H1 (cell line): ENCODE data around the gene BCAR3. TPM values are rescaled to one million over a fixed set of nuclear protein-coding genes. Genes with fewer than 3 reads are reported as not detected.

Experiments used
- CTCF ChIA-PET: fragments of 300-600 bp; sonication (Branson Sonifier 250); formaldehyde crosslinking; loops from one replicate; lab custom pipeline; 2021; ENCODE audit not compliant: partially characterized antibody; lab: Charles Lee
- POLR2A ChIA-PET: fragments of 300-600 bp; sonication (Branson Sonifier 250); formaldehyde crosslinking; loops from one replicate; lab custom pipeline; 2021; ENCODE audit warnings: inconsistent platforms; ENCODE audit not compliant: partially characterized antibody; lab: Charles Lee
- DNase-seq, 2 experiments: peaks; one replicate each; pipeline versions ENCODE4 v3.0.0 to v3.0.0-alpha.2; 2010 to 2022; ENCODE audit warnings: low spot score in 2 of 2, low read depth in 1 of 2, mixed read lengths in 1 of 2
- FAIRE-seq: peaks from 2 replicates; lab custom pipeline; 2011; peaks lifted over from hg19 to GRCh38; lab: Jason Lieb, UNC
- H2AFZ ChIP-seq: 2 replicates; pipeline ENCODE4 v1.8.1; 2012; ENCODE audit warnings: low read length, inconsistent platforms
- H2AK5ac ChIP-seq: 2 replicates; pipeline ENCODE4 v1.6.1; 2013; ENCODE audit warnings: low read depth, low read length
- H2BK120ac ChIP-seq: replicated peaks from 2 replicates; pipeline ENCODE3; 2013; ENCODE audit warnings: low read depth, low read length, inconsistent platforms
- H2BK12ac ChIP-seq: 2 replicates; pipeline ENCODE4 v1.6.1; 2013; ENCODE audit warnings: low read depth, low read length
- H2BK15ac ChIP-seq: 2 replicates; pipeline ENCODE4 v1.6.1; 2013; ENCODE audit warnings: low read length
- H2BK20ac ChIP-seq: 2 replicates; pipeline ENCODE4 v1.6.1; 2013; ENCODE audit warnings: low read length
- H2BK5ac ChIP-seq: 2 replicates; pipeline ENCODE4 v1.6.1; 2013; ENCODE audit warnings: low read depth, low read length
- H3K14ac ChIP-seq: 2 replicates; pipeline ENCODE4 v1.6.1; 2013; ENCODE audit warnings: inconsistent platforms; ENCODE audit not compliant: insufficient read length
- H3K18ac ChIP-seq: 2 replicates; pipeline ENCODE4 v1.6.1; 2013; ENCODE audit warnings: low read length; ENCODE audit errors: extremely low read depth
- H3K23ac ChIP-seq: 2 replicates; pipeline ENCODE4 v1.6.1; 2013; ENCODE audit warnings: inconsistent platforms; ENCODE audit not compliant: insufficient read length
- H3K23me2 ChIP-seq: 2 replicates; pipeline ENCODE4 v1.6.1; 2013; ENCODE audit warnings: low read depth, low read length
- H3K27ac ChIP-seq: 2 replicates; pipeline ENCODE4 v1.6.1; 2011; ENCODE audit warnings: low read depth, low read length, inconsistent platforms
- H3K27me3 ChIP-seq, 4 experiments: replicated peaks in 1 of 4; 1 replicate in 1 of 4; 2 replicates in 3 of 4; pipeline versions ENCODE4 v1.6.1 to v1.8.1; 2011 to 2013; ENCODE audit warnings: low read length in 3 of 4, mild to moderate bottlenecking in 3 of 4, inconsistent platforms in 2 of 4, mixed read lengths in 2 of 4, moderate library complexity in 1 of 4; ENCODE audit not compliant: control insufficient read depth in 3 of 4, insufficient read depth in 3 of 4; ENCODE audit errors: extremely low read depth in 1 of 4
- H3K36me3 ChIP-seq, 4 experiments: 2 replicates each; pipeline versions ENCODE4 v1.6.1 to v1.8.1; 2011 to 2013; ENCODE audit warnings: mild to moderate bottlenecking in 4 of 4, low read length in 3 of 4, moderate library complexity in 2 of 4, control low read depth in 1 of 4, inconsistent platforms in 1 of 4; ENCODE audit not compliant: insufficient read depth in 4 of 4, control insufficient read depth in 2 of 4
- H3K4ac ChIP-seq: replicated peaks from 2 replicates; pipeline ENCODE3; 2013; ENCODE audit warnings: low read length, low read depth, mixed read lengths, inconsistent platforms; ENCODE audit not compliant: insufficient read length
- H3K4me1 ChIP-seq, 4 experiments: replicated peaks in 1 of 4; 1 replicate in 1 of 4; 2 replicates in 3 of 4; pipeline versions ENCODE4 v1.6.1 to v1.8.1; 2011 to 2013; ENCODE audit warnings: low read length in 3 of 4, inconsistent platforms in 2 of 4, mixed read lengths in 1 of 4; ENCODE audit not compliant: insufficient read depth in 4 of 4, control insufficient read depth in 3 of 4
- H3K4me2 ChIP-seq, 2 experiments: 2 replicates each; pipeline versions ENCODE4 v1.6.1 to v1.8.1; 2011 to 2013; ENCODE audit warnings: low read depth in 2 of 2, low read length in 2 of 2, control low read depth in 1 of 2, inconsistent platforms in 1 of 2, mild to moderate bottlenecking in 1 of 2; ENCODE audit not compliant: insufficient read depth in 1 of 2
- H3K4me3 ChIP-seq, 4 experiments: fragments of 200-600, 300-600 bp in 1 of 4; sonication (generic), shearing (Covaris generic), sonication (Bioruptor Twin) in 1 of 4; 2 replicates each; pipeline versions ENCODE4 v1.5.1 to v1.8.1; 2011 to 2016; ENCODE audit warnings: low read length in 4 of 4, low read depth in 3 of 4, control low read depth in 2 of 4, inconsistent platforms in 2 of 4, mild to moderate bottlenecking in 2 of 4, mixed read lengths in 1 of 4, moderate library complexity in 1 of 4; ENCODE audit not compliant: insufficient read depth in 2 of 4; ENCODE audit errors: extremely low read depth in 1 of 4
- H3K56ac ChIP-seq: replicated peaks from 2 replicates; pipeline ENCODE3; 2013; ENCODE audit warnings: low read depth, mild to moderate bottlenecking, mixed read lengths, low read length, inconsistent platforms; ENCODE audit not compliant: insufficient read length
- H3K79me1 ChIP-seq: 2 replicates; pipeline ENCODE4 v1.6.1; 2013; ENCODE audit warnings: low read depth, low read length, control low read depth
- H3K79me2 ChIP-seq, 2 experiments: 2 replicates each; pipeline versions ENCODE4 v1.6.1 to v1.8.1; 2012 to 2013; ENCODE audit warnings: low read length in 2 of 2, mild to moderate bottlenecking in 2 of 2, inconsistent platforms in 1 of 2; ENCODE audit not compliant: insufficient read depth in 2 of 2, control insufficient read depth in 1 of 2
- H3K9ac ChIP-seq, 4 experiments: replicated peaks in 1 of 4; 1 replicate in 1 of 4; 2 replicates in 3 of 4; pipeline versions ENCODE4 v1.6.1 to v1.8.1; 2011 to 2013; ENCODE audit warnings: low read depth in 3 of 4, low read length in 3 of 4, control low read depth in 2 of 4, mild to moderate bottlenecking in 2 of 4, moderate library complexity in 2 of 4, inconsistent platforms in 1 of 4; ENCODE audit errors: extremely low read depth in 1 of 4
- H3K9me3 ChIP-seq, 2 experiments: 2 replicates each; pipeline versions ENCODE4 v1.6.1 to v1.8.1; 2012 to 2013; ENCODE audit warnings: mild to moderate bottlenecking in 2 of 2, moderate library complexity in 2 of 2, control low read depth in 1 of 2, inconsistent platforms in 1 of 2, low read depth in 1 of 2, low read length in 1 of 2, mixed read lengths in 1 of 2; ENCODE audit not compliant: insufficient read depth in 2 of 2
- H4K20me1 ChIP-seq, 2 experiments: replicated peaks in 1 of 2; 2 replicates each; pipeline versions ENCODE3 to v1.8.1; 2011 to 2013; ENCODE audit warnings: inconsistent platforms in 2 of 2, low read length in 2 of 2, mild to moderate bottlenecking in 1 of 2; ENCODE audit not compliant: insufficient read depth in 2 of 2, control insufficient read depth in 1 of 2
- H4K5ac ChIP-seq: 2 replicates; pipeline ENCODE4 v1.6.1; 2013; ENCODE audit warnings: low read length, low read depth, mixed read lengths, inconsistent platforms; ENCODE audit not compliant: insufficient read length
- H4K8ac ChIP-seq: 2 replicates; pipeline ENCODE4 v1.8.0; 2013; ENCODE audit warnings: mild to moderate bottlenecking, moderate library complexity, low read length, inconsistent platforms; ENCODE audit not compliant: insufficient read depth; ENCODE audit errors: extremely low read depth
- H4K91ac ChIP-seq: replicated peaks from 2 replicates; pipeline ENCODE3; 2013; ENCODE audit warnings: low read length, mixed read lengths, inconsistent platforms; ENCODE audit not compliant: insufficient read length
- BCL11A ChIP-seq, 2 experiments: IDR thresholded peaks; one replicate each; pipeline ENCODE4 v1.6.1; 2011; ENCODE audit warnings: low read depth in 2 of 2, low read length in 2 of 2, mild to moderate bottlenecking in 2 of 2
- CREB1 ChIP-seq: IDR thresholded peaks from 2 replicates; pipeline ENCODE4 v1.6.1; 2012; ENCODE audit warnings: inconsistent platforms
- CTBP2 ChIP-seq: IDR thresholded peaks from 2 replicates; pipeline ENCODE4 v1.7.0; 2011; ENCODE audit warnings: borderline replicate concordance, mild to moderate bottlenecking, moderate library complexity, mixed read lengths, low read length; ENCODE audit not compliant: insufficient read depth, insufficient read length
- E2F6 ChIP-seq: IDR thresholded peaks from 2 replicates; pipeline ENCODE4 v1.6.1; 2012; ENCODE audit warnings: inconsistent platforms
- EGR1 ChIP-seq: IDR thresholded peaks from 2 replicates; pipeline ENCODE4 v1.6.1; 2011; ENCODE audit warnings: low read depth, low read length, borderline replicate concordance
- EP300 ChIP-seq, 2 experiments: IDR thresholded peaks; 1 replicate in 1 of 2; 2 replicates in 1 of 2; pipeline ENCODE4 v1.6.1; 2011 to 2012; ENCODE audit warnings: low read depth in 2 of 2, low read length in 2 of 2, mild to moderate bottlenecking in 2 of 2, borderline replicate concordance in 1 of 2, inconsistent platforms in 1 of 2, moderate library complexity in 1 of 2
- EZH2 ChIP-seq: fragments of 200-600 bp; sonication (generic); IDR thresholded peaks from 2 replicates; pipeline ENCODE4 v1.7.1; 2012; ENCODE audit warnings: low read depth, mild to moderate bottlenecking, moderate library complexity, low read length, inconsistent platforms; ENCODE audit not compliant: severe bottlenecking
- JUN ChIP-seq: IDR thresholded peaks from 2 replicates; pipeline ENCODE4 v1.6.1; 2011; ENCODE audit warnings: low read depth, mild to moderate bottlenecking, improper control_type of control experiment, low read length
- NANOG ChIP-seq: IDR thresholded peaks from 2 replicates; pipeline ENCODE4 v1.6.1; 2011; ENCODE audit warnings: low read length, low read depth, mild to moderate bottlenecking, inconsistent platforms; ENCODE audit not compliant: insufficient read depth, poor library complexity, severe bottlenecking
- POU5F1 ChIP-seq: IDR thresholded peaks from 2 replicates; pipeline ENCODE4 v1.6.1; 2011; ENCODE audit warnings: low read depth, mild to moderate bottlenecking, low read length, moderate library complexity
- SP4 ChIP-seq: IDR thresholded peaks from 2 replicates; pipeline ENCODE4 v1.6.1; 2012; ENCODE audit warnings: low read length, inconsistent platforms
- SUZ12 ChIP-seq: fragments of 200-600 bp; sonication (generic); IDR thresholded peaks from 2 replicates; pipeline ENCODE4 v1.6.1; 2012; ENCODE audit warnings: mild to moderate bottlenecking, inconsistent platforms, low read length, moderate library complexity, mixed read lengths
- YY1 ChIP-seq: IDR thresholded peaks from 2 replicates; pipeline ENCODE4 v1.6.1; 2011; ENCODE audit warnings: low read depth, mild to moderate bottlenecking, low read length
- ZNF274 ChIP-seq: IDR thresholded peaks from 2 replicates; pipeline ENCODE4 v1.7.0; 2012; ENCODE audit warnings: low read length, borderline replicate concordance; ENCODE audit errors: extremely low read depth
- WGBS, 2 experiments: shearing (Covaris generic) in 1 of 2; methylation state at CpG; one replicate each; pipeline versions ENCODE4 v1.1.6 to v1.1.7; 2013 to 2015; ENCODE audit warnings: low lambda C conversion rate in 2 of 2, mixed read lengths in 2 of 2, inconsistent platforms in 1 of 2, low coverage in 1 of 2, missing lambda C conversion rate in 1 of 2; ENCODE audit not compliant: insufficient replicate concordance in 2 of 2, insufficient coverage in 1 of 2, insufficient read length in 1 of 2; ENCODE audit errors: extremely low coverage in 1 of 2, missing lambda C conversion rate in 1 of 2; 5-methylcytosine and 5-hydroxymethylcytosine counted together
- polyA plus RNA-seq, 7 experiments: library from polyadenylated mRNA; depleted of rRNA in 3 of 7; stranded (reverse) in 5 of 7; unstranded in 2 of 7; fragments of >200 nt in 5 of 7; fragments of 200-250 nt in 2 of 7; gene quantifications; 1 replicate in 5 of 7; 2 replicates in 1 of 7; 4 replicates in 1 of 7; pipeline versions ENCODE4 v1.2.1 to v1.2.3, GENCODE V29; 2011 to 2013; ENCODE audit warnings: missing spikeins in 2 of 7, mixed read lengths in 2 of 7
- total RNA-seq: library from RNA; stranded (reverse); fragmentation: NEBNext Ultra II Directional; extraction: Animal tissue kit (Norgen Biotek cat#: 25700); gene quantifications from 2 replicates; pipeline ENCODE4 v1.2.1, GENCODE V29; 2021

The BCAR3 gene
- total and polyA plus RNA-seq, 2 of the 8 experiments (the other 6 are each of a cell fraction or from before 2014, with no cell fraction given), result 5.6 to 9.2 TPM

- H4K91ac ChIP-seq, result no peak overlapping the region
- no peaks in the 10 kb centered on the region for H3K9me3 ChIP-seq
- H3K27me3 ChIP-seq, result peaks cover 0 to 2% (median 0%) of the 10 kb centered on the region in 4 experiments; a peak in 1 of 7 replicates
- WGBS, 2 experiments, result 98% methylated on average over 2 of the region's 2 CpGs; no CpG with 5 or more reads in 1 of the 2 experiments
- no peak overlapping the region for H2BK12ac ChIP-seq
- H4K8ac ChIP-seq, result no peak overlapping the region
- H2AK5ac ChIP-seq, result no peak overlapping the region
- no peaks in the 10 kb centered on the region for H3K79me2 ChIP-seq
- DNase-seq (no peak), FAIRE-seq (no peak)
- H2BK5ac ChIP-seq, result no peak overlapping the region
- peaks cover 0 to 6% (median 1%) of the 10 kb centered on the region in 4 experiments; a peak in 2 of 7 replicates for H3K4me1 ChIP-seq
- H3K4me2 ChIP-seq, result no peak overlapping the region
- H3K27ac ChIP-seq, result no peak overlapping the region
- H3K4ac ChIP-seq, result no peak overlapping the region
- ChIA-PET POLR2A (no interaction called here), CTCF (interaction anchor here (0.9 to 1.3 kb wide), 3 partner anchors 47 to 94 kb away, joined by 3 read pairs; no protein-coding TSS in a partner anchor)
- H3K36me3 ChIP-seq, result no peaks in the 10 kb centered on the region
- no peaks in the 10 kb centered on the region for H3K79me1 ChIP-seq
- no peak overlapping the region for H3K56ac ChIP-seq
- H4K5ac ChIP-seq, result no peak overlapping the region
- H2AFZ ChIP-seq, result no peak overlapping the region
- H3K14ac ChIP-seq, result no peak overlapping the region
- no peak overlapping the region for H2BK120ac ChIP-seq
- no peak overlapping the region for H2BK20ac ChIP-seq
- H3K18ac ChIP-seq, result no peak overlapping the region
- H3K23ac ChIP-seq, result no peak overlapping the region
- H3K4me3 ChIP-seq, result no peak overlapping the region
- H4K20me1 ChIP-seq, result no peaks in the 10 kb centered on the region
- no peaks in the 10 kb centered on the region for H3K23me2 ChIP-seq
- no peak overlapping the region for H2BK15ac ChIP-seq
- no peak overlapping the region for H3K9ac ChIP-seq
- no peak for TF ChIP-seq SUZ12
- no peak for TF ChIP-seq ZNF274
- no peak for TF ChIP-seq EZH2
- TF ChIP-seq JUN, result no peak
- TF ChIP-seq BCL11A (IDR thresholded peaks at IDR 0.05; ENCODE audit: low read depth in 2 of 2, low read length in 2 of 2), result no peak
- no peak for TF ChIP-seq CTBP2
- no peak for TF ChIP-seq EGR1
- TF ChIP-seq E2F6, result no peak
- TF ChIP-seq CREB1, result no peak
- TF ChIP-seq NANOG, result no peak
- no peak for TF ChIP-seq POU5F1
- TF ChIP-seq EP300 (IDR thresholded peaks at IDR 0.05; ENCODE audit: borderline replicate concordance in 1 of 2, low read depth in 2 of 2, low read length in 2 of 2), result no peak
- no peak for TF ChIP-seq YY1
- TF ChIP-seq SP4, result no peak
Observed at GRCh38 chr1:93730621-93731020, 49.0 kb upstream of the BCAR3 start.
